Measurements from ENCODE around the gene KBTBD3. TPM values are rescaled to one million over a fixed set of nuclear protein-coding genes. Genes with fewer than 3 reads are reported as not detected.

The KBTBD3 gene
- total and polyA plus RNA-seq, 2 experiments from 2014 or later = 4.9 to 5.6 TPM

DNA sequence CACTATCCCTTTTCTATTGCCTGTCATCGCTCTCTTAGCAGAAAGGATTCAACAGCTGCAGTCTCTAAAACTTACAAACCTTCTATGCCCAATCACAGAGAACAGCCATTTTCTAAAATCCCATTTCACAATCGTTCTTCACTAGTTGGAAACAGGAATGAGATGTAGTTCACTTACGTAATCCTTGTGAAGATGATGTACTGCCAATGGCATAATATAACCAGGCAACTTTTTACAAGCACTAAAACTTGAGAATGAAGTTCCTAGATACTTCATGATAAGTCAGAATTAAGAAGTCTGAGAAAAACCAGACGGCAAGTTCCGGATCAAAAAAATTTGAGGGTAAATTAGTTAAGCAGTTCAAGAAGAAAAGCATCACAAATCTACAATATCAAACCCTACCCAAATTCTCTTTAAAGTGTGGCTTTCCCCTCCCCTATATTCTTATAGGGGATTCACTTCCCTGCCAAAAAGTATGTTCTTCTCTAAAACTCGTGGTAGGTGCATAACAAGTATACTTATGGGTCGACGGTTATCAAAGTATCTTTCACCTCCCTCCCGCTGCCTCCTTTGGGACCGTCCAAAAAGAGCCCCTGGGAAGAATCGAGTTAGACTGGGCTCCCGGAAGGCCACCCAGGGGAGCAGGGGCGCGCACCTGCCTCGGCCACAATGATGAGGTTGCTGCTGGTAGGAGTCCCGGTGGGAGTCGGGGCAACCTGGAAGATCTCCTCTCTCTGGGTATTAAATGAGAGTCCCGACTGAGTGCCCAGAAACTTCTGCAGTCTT, 55.8 kb downstream of the KBTBD3 start:
- TF ChIP-seq, protein P1, sequence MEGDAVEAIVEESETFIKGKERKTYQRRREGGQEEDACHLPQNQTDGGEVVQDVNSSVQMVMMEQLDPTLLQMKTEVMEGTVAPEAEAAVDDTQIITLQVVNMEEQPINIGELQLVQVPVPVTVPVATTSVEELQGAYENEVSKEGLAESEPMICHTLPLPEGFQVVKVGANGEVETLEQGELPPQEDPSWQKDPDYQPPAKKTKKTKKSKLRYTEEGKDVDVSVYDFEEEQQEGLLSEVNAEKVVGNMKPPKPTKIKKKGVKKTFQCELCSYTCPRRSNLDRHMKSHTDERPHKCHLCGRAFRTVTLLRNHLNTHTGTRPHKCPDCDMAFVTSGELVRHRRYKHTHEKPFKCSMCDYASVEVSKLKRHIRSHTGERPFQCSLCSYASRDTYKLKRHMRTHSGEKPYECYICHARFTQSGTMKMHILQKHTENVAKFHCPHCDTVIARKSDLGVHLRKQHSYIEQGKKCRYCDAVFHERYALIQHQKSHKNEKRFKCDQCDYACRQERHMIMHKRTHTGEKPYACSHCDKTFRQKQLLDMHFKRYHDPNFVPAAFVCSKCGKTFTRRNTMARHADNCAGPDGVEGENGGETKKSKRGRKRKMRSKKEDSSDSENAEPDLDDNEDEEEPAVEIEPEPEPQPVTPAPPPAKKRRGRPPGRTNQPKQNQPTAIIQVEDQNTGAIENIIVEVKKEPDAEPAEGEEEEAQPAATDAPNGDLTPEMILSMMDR (IDR thresholded peaks at IDR 0.05; ENCODE audit: poor library complexity) = no peak
- TF ChIP-seq EZH2 (IDR thresholded peaks at IDR 0.05; ENCODE audit: borderline replicate concordance) (no peak), EZH2phosphoT487 (IDR thresholded peaks at IDR 0.05; ENCODE audit: low read depth, severe bottlenecking, unreplicated experiment) (no peak)
- H3K4me2 ChIP-seq = peak overlapping the region; percentile 85
- peak; percentile 11 for DNase-seq (ENCODE audit: low spot score)
- H3K4me3 ChIP-seq = peak overlapping the region; percentile 63
- H3K9me3 ChIP-seq (ENCODE audit: low read depth) = no peaks in the 10 kb centered on the region
- H3K36me3 ChIP-seq (replicated peaks; ENCODE audit: insufficient read depth, low read depth) = no peaks in the 10 kb centered on the region
- peak overlapping the region; percentile 71 for H2AFZ ChIP-seq
- peaks cover 53% of the 10 kb centered on the region for H3K79me2 ChIP-seq
- H3K27me3 ChIP-seq = no peaks in the 10 kb centered on the region
- peaks cover 14% of the 10 kb centered on the region for H3K4me1 ChIP-seq (ENCODE audit: insufficient read depth)
- no peaks in the 10 kb centered on the region for H4K20me1 ChIP-seq (ENCODE audit: insufficient read depth, poor library complexity, severe bottlenecking)
- 17% methylated on average over 18 of the region's 18 CpGs for WGBS (ENCODE audit: low lambda C conversion rate, missing lambda C conversion rate)
- peak overlapping the region; percentile 81 for H3K27ac ChIP-seq
- no peaks in the 10 kb centered on the region for H3K9me2 ChIP-seq (replicated peaks; ENCODE audit: insufficient read depth)

DNA sequence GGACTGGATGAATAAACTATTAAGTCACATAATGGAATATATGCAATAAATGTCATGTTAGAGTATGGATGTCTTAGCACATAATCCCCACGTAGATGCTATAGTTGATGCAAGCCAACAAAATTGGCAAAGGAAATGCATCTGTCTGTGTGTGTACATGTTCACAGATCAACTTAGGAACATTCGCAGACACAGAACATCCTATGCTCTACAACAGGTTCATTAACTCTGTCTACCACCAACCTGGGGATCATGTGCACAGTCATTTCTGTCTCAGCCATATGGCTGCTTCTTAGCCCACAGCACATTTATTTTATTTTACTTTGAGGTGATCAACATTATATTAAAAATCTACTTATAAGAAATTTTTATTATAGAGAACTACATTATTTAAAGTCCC, 60.1 kb downstream of the KBTBD3 start:
- H3K9me2 ChIP-seq (replicated peaks; ENCODE audit: insufficient read depth) = no peaks in the 10 kb centered on the region
- DNase-seq (ENCODE audit: low spot score) = no peak
- TF ChIP-seq, protein P1 (IDR thresholded peaks at IDR 0.05; ENCODE audit: poor library complexity) = no peak
- no peak for TF ChIP-seq EZH2phosphoT487 (IDR thresholded peaks at IDR 0.05; ENCODE audit: low read depth, severe bottlenecking, unreplicated experiment)
- no peak for TF ChIP-seq EZH2 (IDR thresholded peaks at IDR 0.05; ENCODE audit: borderline replicate concordance)
- peaks cover 93% of the 10 kb centered on the region for H3K79me2 ChIP-seq
- H3K4me3 ChIP-seq = no peak overlapping the region
- peaks cover 26% of the 10 kb centered on the region for H3K4me1 ChIP-seq (ENCODE audit: insufficient read depth)
- H3K36me3 ChIP-seq (replicated peaks; ENCODE audit: insufficient read depth, low read depth) = no peaks in the 10 kb centered on the region
- no peaks in the 10 kb centered on the region for H3K27me3 ChIP-seq
- WGBS (ENCODE audit: low lambda C conversion rate, missing lambda C conversion rate) = 80% methylated on average over 2 of the region's 2 CpGs
- no peaks in the 10 kb centered on the region for H3K9me3 ChIP-seq (ENCODE audit: low read depth)
- H4K20me1 ChIP-seq (ENCODE audit: insufficient read depth, poor library complexity, severe bottlenecking) = peaks cover 4% of the 10 kb centered on the region
- H3K4me2 ChIP-seq = no peak overlapping the region
- no peak overlapping the region for H3K27ac ChIP-seq
- no peak overlapping the region for H2AFZ ChIP-seq

DNA sequence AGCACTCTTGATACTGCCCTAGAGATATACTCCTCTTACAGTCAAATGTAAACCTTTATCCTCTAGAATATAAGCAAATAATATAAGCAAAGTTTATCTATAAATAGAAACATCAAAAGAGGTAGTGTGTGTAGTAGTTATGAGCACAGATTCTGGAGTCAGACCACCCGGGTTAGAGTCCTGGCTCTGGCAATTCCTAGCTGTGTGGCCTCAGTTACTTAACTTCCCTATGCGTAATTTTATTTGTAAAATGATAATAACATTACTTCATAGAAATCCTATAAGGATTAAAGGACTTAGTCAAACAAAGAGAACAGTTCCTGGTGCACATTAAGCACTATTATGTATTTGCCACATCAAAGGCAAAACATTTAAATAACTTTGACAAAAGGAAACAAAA, 62.1 kb downstream of the KBTBD3 start:
- DNase-seq (ENCODE audit: low spot score) = no peak
- Histone ChIP-seq H3K36me3 (replicated peaks; ENCODE audit: insufficient read depth, low read depth) (no peaks in the 10 kb centered on the region), H3K27ac (no peak overlapping the region), H3K4me2 (no peak overlapping the region), H4K20me1 (ENCODE audit: insufficient read depth, poor library complexity, severe bottlenecking) (peaks cover 4% of the 10 kb centered on the region), H3K79me2 (peaks cover 87% of the 10 kb centered on the region), H3K4me3 (no peak overlapping the region), H3K9me3 (ENCODE audit: low read depth) (no peaks in the 10 kb centered on the region), H3K27me3 (no peaks in the 10 kb centered on the region), H2AFZ (no peak overlapping the region), H3K4me1 (ENCODE audit: insufficient read depth) (peaks cover 16% of the 10 kb centered on the region), H3K9me2 (replicated peaks; ENCODE audit: insufficient read depth) (no peaks in the 10 kb centered on the region)
- TF ChIP-seq EZH2 (IDR thresholded peaks at IDR 0.05; ENCODE audit: borderline replicate concordance) (no peak), EZH2phosphoT487 (IDR thresholded peaks at IDR 0.05; ENCODE audit: low read depth, severe bottlenecking, unreplicated experiment) (no peak)
- TF ChIP-seq, protein P1 (IDR thresholded peaks at IDR 0.05; ENCODE audit: poor library complexity) = no peak
- WGBS (ENCODE audit: low lambda C conversion rate, missing lambda C conversion rate) = 63% methylated on average over 2 of the region's 2 CpGs
